PFSK-1 (cell line): ENCODE results near the gene ARHGEF12.

ENCODE experiments used
- FOXP2 ChIP-seq: optimal IDR thresholded peaks from 2 replicates; pipeline ENCODE3; 2011; ENCODE audit warnings: borderline replicate concordance, control low read depth, inconsistent platforms; ENCODE audit not compliant: insufficient read depth; ENCODE audit errors: extremely low read length, extremely low read depth
- POLR2AphosphoS5 ChIP-seq: IDR thresholded peaks from 2 replicates; pipeline ENCODE4 v1.6.1; 2012; ENCODE audit warnings: low read depth, mild to moderate bottlenecking, control low read depth, low read length, moderate library complexity
- REST ChIP-seq, 2 experiments: IDR thresholded peaks; 2 replicates each; pipeline versions ENCODE4 v1.6.1 to v1.8.0; 2011 to 2012; ENCODE audit warnings: low read depth in 2 of 2, low read length in 2 of 2, control low read depth in 1 of 2, inconsistent platforms in 1 of 2, mild to moderate bottlenecking in 1 of 2, moderate library complexity in 1 of 2; ENCODE audit not compliant: insufficient read depth in 1 of 2
- SIN3A ChIP-seq: IDR thresholded peaks from 2 replicates; pipeline ENCODE4 v1.6.1; 2012; ENCODE audit warnings: mild to moderate bottlenecking, low read length, moderate library complexity, borderline replicate concordance; ENCODE audit not compliant: insufficient read depth
- TAF1 ChIP-seq: IDR thresholded peaks from 2 replicates; pipeline ENCODE4 v1.6.1; 2012; ENCODE audit warnings: low read length, control low read depth, borderline replicate concordance; ENCODE audit not compliant: insufficient read depth

The ARHGEF12 gene

GRCh38 chr11:120484722-120485121 lies 148.5 kb downstream of the ARHGEF12 start:
- TF ChIP-seq FOXP2 (no peak), SIN3A (no peak), REST (IDR thresholded peaks at IDR 0.05; ENCODE audit: insufficient read depth in 1 of 2, low read depth in 2 of 2, low read length in 2 of 2) (no peak), TAF1 (no peak), POLR2AphosphoS5 (no peak)

GRCh38 chr11:120486138-120486537 lies 149.9 kb downstream of the ARHGEF12 start:
- TF ChIP-seq FOXP2 (no peak), POLR2AphosphoS5 (no peak)

GRCh38 chr11:120489799-120490198 lies 153.6 kb downstream of the ARHGEF12 start:
- TF ChIP-seq FOXP2: no peak
- TF ChIP-seq POLR2AphosphoS5: no peak
- TF ChIP-seq SIN3A: no peak
- TF ChIP-seq REST (IDR thresholded peaks at IDR 0.05; ENCODE audit: insufficient read depth in 1 of 2, low read depth in 2 of 2, low read length in 2 of 2): no peak
- TF ChIP-seq TAF1: no peak

GRCh38 chr11:120492486-120492885 lies 156.3 kb downstream of the ARHGEF12 start:
- no peak for TF ChIP-seq FOXP2
- TF ChIP-seq SIN3A: no peak
- no peak for TF ChIP-seq REST (IDR thresholded peaks at IDR 0.05; ENCODE audit: insufficient read depth in 1 of 2, low read depth in 2 of 2, low read length in 2 of 2)
- no peak for TF ChIP-seq POLR2AphosphoS5
- TF ChIP-seq TAF1: no peak

- TF ChIP-seq POLR2AphosphoS5 (no peak), REST (IDR thresholded peaks at IDR 0.05; ENCODE audit: insufficient read depth in 1 of 2, low read depth in 2 of 2, low read length in 2 of 2) (no peak), TAF1 (no peak), FOXP2 (no peak), SIN3A (no peak)
Observed at GRCh38 chr11:120494595-120494994, 158.4 kb downstream of the ARHGEF12 start.

- no peak for TF ChIP-seq FOXP2
- no peak for TF ChIP-seq POLR2AphosphoS5
- no peak for TF ChIP-seq SIN3A
- no peak for TF ChIP-seq TAF1
- no peak for TF ChIP-seq REST (IDR thresholded peaks at IDR 0.05; ENCODE audit: insufficient read depth in 1 of 2, low read depth in 2 of 2, low read length in 2 of 2)
Observed at GRCh38 chr11:120499088-120499487, 162.9 kb downstream of the ARHGEF12 start.
